K562 (cell line): ENCODE results near the gene ACBD4. TPM values are rescaled to one million over a fixed set of nuclear protein-coding genes. Genes with fewer than 3 reads are reported as not detected.

Experiments
- AFF4 ChIP-seq: sonication (generic); formaldehyde crosslinking; IDR thresholded peaks from 2 replicates; pipeline ENCODE4 v1.8.0; 2023; ENCODE audit warnings: mild to moderate bottlenecking, missing genetic modification reagents
- BRD9 ChIP-seq: fragments of 450-650 bp; IDR thresholded peaks from 2 replicates; pipeline ENCODE4 v1.6.1; 2018; ENCODE audit warnings: low read depth; ENCODE audit not compliant: partially characterized antibody
- HNRNPLL ChIP-seq: fragments of 200-400 bp; formaldehyde crosslinking; IDR thresholded peaks from 2 replicates; pipeline ENCODE4 v1.6.1; 2017; ENCODE audit warnings: low read length, low read depth, mild to moderate bottlenecking; ENCODE audit not compliant: poor library complexity, severe bottlenecking
- MGA ChIP-seq: fragments of 450-650 bp; IDR thresholded peaks from 2 replicates; pipeline ENCODE4 v1.6.1; 2016; ENCODE audit warnings: mild to moderate bottlenecking, moderate library complexity
- NUFIP1 ChIP-seq: fragments of 450-650 bp; IDR thresholded peaks from 2 replicates; pipeline ENCODE4 v1.6.1; 2018; ENCODE audit not compliant: partially characterized antibody
- TEAD4 ChIP-seq, 2 experiments: sonication (generic) in 1 of 2; formaldehyde crosslinking in 1 of 2; IDR thresholded peaks; 2 replicates each; pipeline versions ENCODE4 v1.6.1 to v1.8.0; 2012 to 2022; ENCODE audit warnings: borderline replicate concordance in 1 of 2, inconsistent platforms in 1 of 2, low read length in 1 of 2, mild to moderate bottlenecking in 1 of 2, missing genetic modification reagents in 1 of 2
- ZNF511 ChIP-seq: sonication (generic); formaldehyde crosslinking; IDR thresholded peaks from 2 replicates; pipeline ENCODE4 v1.8.0; 2022; ENCODE audit warnings: mild to moderate bottlenecking, missing genetic modification reagents
- polyA plus RNA-seq, 8 experiments: library from polyadenylated mRNA; depleted of rRNA in 4 of 8; stranded (reverse) in 5 of 8; unstranded in 3 of 8; fragments of >200 nt; fragmentation: Nextera tagmentation in 2 of 8; fragmentation: Illumina TruSeq in 1 of 8; extraction: Ambion mirVana in 2 of 8; extraction: Trizol in 1 of 8; gene quantifications; 2 replicates each; pipeline versions ENCODE4 v1.2.1 to v1.2.3, GENCODE V29; 2011 to 2014; ENCODE audit warnings: inconsistent platforms in 1 of 8, missing spikeins in 1 of 8
- total RNA-seq, 7 experiments: library from RNA; depleted of rRNA in 6 of 7; stranded (reverse); fragments of >200 nt in 6 of 7; fragmentation: Illumina TruSeq in 2 of 7; extraction: Trizol in 2 of 7; gene quantifications; 2 replicates each; pipeline versions ENCODE4 v1.2.1 to v1.2.3, GENCODE V29; 2011 to 2021; ENCODE audit warnings: low replicate concordance in 1 of 7

Gene ACBD4
- total and polyA plus RNA-seq, 9 of the 15 experiments (the other 6 are each of a cell fraction or from before 2014, with no cell fraction given) = 0.14 to 6.9 (median 4.6) TPM

- no peak for TF ChIP-seq MGA
- no peak for TF ChIP-seq BRD9
- TF ChIP-seq ZNF511 (CRISPR knock-in tag) = 0 out of 2 replicates have a peak, but pooled peaks have one; percentile 46
- no peak for TF ChIP-seq TEAD4 (IDR thresholded peaks at IDR 0.05; ENCODE audit: low read length)
- no peak for TF ChIP-seq TEAD4 (CRISPR knock-in tag; IDR thresholded peaks at IDR 0.05; ENCODE audit: borderline replicate concordance)
- 0 out of 2 replicates have a peak, but pooled peaks have one; percentile 20 for TF ChIP-seq AFF4 (CRISPR knock-in tag)
- no peak for TF ChIP-seq HNRNPLL
- TF ChIP-seq NUFIP1 = no peak
Observed at GRCh38 chr17:45149037-45149668, 13.7 kb downstream of the ACBD4 start (continued).
